ENCODE measurements around the gene HIVEP1. TPM values are rescaled to one million over a fixed set of nuclear protein-coding genes. Genes with fewer than 3 reads are reported as not detected.

The HIVEP1 gene
- polyA plus RNA-seq, 1 of the 3 experiments (the other 2 are of a cell fraction), result 7.7 TPM

- H3K9me3 ChIP-seq, result no peaks in the 10 kb centered on the region
- H3K79me2 ChIP-seq (ENCODE audit: insufficient read depth), result peaks cover 10% of the 10 kb centered on the region; the same call in 1 of the 2 replicates
- H3K4me2 ChIP-seq, result no peak overlapping the region; the same call in 1 of the 2 replicates
- no peak for DNase-seq
- no peak overlapping the region for H3K4me3 ChIP-seq (ENCODE audit: low read depth in 2 of 2, low read length in 1 of 2)
- H3F3A ChIP-seq (replicated peaks; ENCODE audit: insufficient read depth), result peaks cover 14% of the 10 kb centered on the region
- no peak overlapping the region for H3K27ac ChIP-seq (ENCODE audit: low read depth in 2 of 2, low read length in 1 of 2)
- H3K9me2 ChIP-seq, result no peaks in the 10 kb centered on the region; the same call in none of the 2 replicates
- 90% methylated on average over 1 of the region's 1 CpG for WGBS (ENCODE audit: low lambda C conversion rate)
- CTCF ChIA-PET, result no interaction called here
- no peak overlapping the region for H3K9ac ChIP-seq
- H3K36me3 ChIP-seq (replicated peaks in 1 of 2; ENCODE audit: control insufficient read depth in 1 of 2, insufficient read depth in 2 of 2, low read length in 1 of 2), result peaks cover 5 to 30% of the 10 kb centered on the region in 2 experiments
- no peaks in the 10 kb centered on the region for H4K20me1 ChIP-seq (ENCODE audit: insufficient read depth)
- TF ChIP-seq TCF12 (IDR thresholded peaks at IDR 0.05) (no peak), ZBTB33 (IDR thresholded peaks at IDR 0.05; ENCODE audit: borderline replicate concordance, low read depth) (no peak), GABPA (IDR thresholded peaks at IDR 0.05; ENCODE audit: low read depth) (no peak), SIN3A (IDR thresholded peaks at IDR 0.05; ENCODE audit: borderline replicate concordance, low read depth, low read length) (no peak), FOSL2 (IDR thresholded peaks at IDR 0.05; ENCODE audit: borderline replicate concordance, low read depth) (no peak), TAF1 (IDR thresholded peaks at IDR 0.05; ENCODE audit: borderline replicate concordance, low read depth, low read length) (no peak), EP300 (IDR thresholded peaks at IDR 0.05; ENCODE audit: borderline replicate concordance in 1 of 2, low read depth in 1 of 2, low read length in 1 of 2) (no peak), EZH2phosphoT487 (IDR thresholded peaks at IDR 0.05; ENCODE audit: borderline replicate concordance, low read depth) (no peak), NRF1 (IDR thresholded peaks at IDR 0.05; ENCODE audit: low read depth, low read length) (no peak), FOXJ3 (CRISPR knock-in tag; IDR thresholded peaks at IDR 0.05) (no peak), MAX (IDR thresholded peaks at IDR 0.05; ENCODE audit: low read depth) (no peak), FOXM1 (IDR thresholded peaks at IDR 0.05; ENCODE audit: low read depth) (no peak), MEF2A (IDR thresholded peaks at IDR 0.05; ENCODE audit: borderline replicate concordance, low read depth) (no peak), RFX5 (IDR thresholded peaks at IDR 0.05; ENCODE audit: low read length) (no peak), REST (IDR thresholded peaks at IDR 0.05; ENCODE audit: low read depth, low read length) (no peak)
- POLR2A ChIA-PET, result no interaction called here
- H3K4me1 ChIP-seq (ENCODE audit: control insufficient read depth in 1 of 2, insufficient read depth in 2 of 2, low read depth in 1 of 2, low read length in 1 of 2), result peaks cover 4 to 13% of the 10 kb centered on the region in 2 experiments; a peak in 3 of 4 replicates
- no peak overlapping the region for H2AFZ ChIP-seq (ENCODE audit: low read depth)
- H3K27me3 ChIP-seq (ENCODE audit: insufficient read depth), result no peaks in the 10 kb centered on the region
Observed at GRCh38 chr6:12094689-12095088, 82.6 kb downstream of the HIVEP1 start.

All from SK-N-SH (cell line).